Occipital lobe (tissue), 2 donors: ENCODE results near the gene TMEM170B. TPM values are rescaled to one million over a fixed set of nuclear protein-coding genes. Genes with fewer than 3 reads are reported as not detected.

Experiments used
- DNase-seq: peaks from one replicate; lab custom pipeline; 2025; lab: John Stamatoyannopoulos, UW
- total RNA-seq: library from RNA; depleted of rRNA; stranded (reverse); fragments of >200 nt; gene quantifications from one replicate; pipeline ENCODE4 v1.2.3, GENCODE V29; 2014

Gene TMEM170B
- total RNA-seq, result 59.0 TPM

DNA sequence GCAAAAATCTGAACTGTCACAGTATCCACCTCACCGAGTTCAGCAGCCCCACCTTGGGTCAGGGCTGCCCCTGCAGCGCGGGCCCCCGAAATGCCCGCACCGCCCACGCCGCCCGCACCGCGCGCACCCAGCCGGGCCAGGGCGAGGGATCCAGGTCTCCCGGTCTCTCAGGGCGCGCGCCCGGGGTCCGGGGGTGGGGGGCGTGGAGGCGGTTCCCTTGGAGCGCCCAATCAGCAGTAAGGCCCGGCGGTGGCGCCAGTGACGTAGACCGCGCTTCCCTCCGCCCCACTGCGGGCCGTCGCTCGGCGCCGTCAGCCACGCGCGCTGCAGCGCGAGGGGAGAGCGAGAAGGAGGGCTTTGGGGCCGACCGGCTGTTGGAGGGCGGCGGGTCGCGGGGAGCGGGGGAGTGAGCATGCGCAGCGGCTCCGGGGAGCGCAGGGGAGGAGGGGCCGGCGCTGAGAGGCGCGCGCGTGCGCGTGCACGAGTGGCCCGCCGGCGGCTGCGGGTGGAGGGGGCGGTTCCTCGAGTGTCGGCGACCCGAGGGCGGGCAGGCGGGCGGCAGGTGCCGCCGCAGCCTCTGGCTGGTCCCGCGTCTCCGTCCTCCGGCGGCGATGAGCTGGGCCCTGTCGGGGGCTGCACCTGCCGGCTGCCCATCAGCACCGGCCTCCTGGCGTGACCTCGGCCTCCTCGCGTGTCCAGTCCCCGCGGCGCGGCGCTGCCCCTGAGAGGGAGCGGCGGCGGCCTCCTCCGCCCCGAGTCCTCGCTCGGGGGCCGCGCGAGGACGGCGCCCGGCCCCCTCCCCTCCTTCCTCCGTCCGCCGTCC, at the start of gene TMEM170B:
TSS of gene TMEM170B (plus strand) at position 521 of the 823 bp plus-strand sequence. CDS start 529 bp downstream, outside the sequence.
- DNase-seq, result peak; percentile 95

DNA sequence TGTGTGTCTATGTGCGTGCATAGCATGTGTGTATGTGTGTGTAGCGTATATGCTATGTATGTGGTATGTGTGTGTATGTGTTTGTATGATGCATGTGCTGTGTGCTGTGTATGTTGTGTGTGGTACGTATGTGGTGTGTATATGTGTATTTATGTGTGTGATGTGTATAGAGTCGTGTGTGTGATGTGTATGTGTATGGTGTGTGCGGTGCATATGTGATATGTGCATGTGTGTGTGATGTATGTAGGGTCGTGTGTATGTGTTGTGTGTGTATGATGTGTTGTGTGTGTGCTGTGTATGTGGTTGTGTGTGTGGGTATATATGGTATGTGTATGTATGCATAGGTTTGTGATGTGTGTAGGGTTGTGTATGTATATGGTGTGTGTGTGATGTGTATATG, 46.6 kb upstream of the TMEM170B start:
- no peak for DNase-seq

DNA sequence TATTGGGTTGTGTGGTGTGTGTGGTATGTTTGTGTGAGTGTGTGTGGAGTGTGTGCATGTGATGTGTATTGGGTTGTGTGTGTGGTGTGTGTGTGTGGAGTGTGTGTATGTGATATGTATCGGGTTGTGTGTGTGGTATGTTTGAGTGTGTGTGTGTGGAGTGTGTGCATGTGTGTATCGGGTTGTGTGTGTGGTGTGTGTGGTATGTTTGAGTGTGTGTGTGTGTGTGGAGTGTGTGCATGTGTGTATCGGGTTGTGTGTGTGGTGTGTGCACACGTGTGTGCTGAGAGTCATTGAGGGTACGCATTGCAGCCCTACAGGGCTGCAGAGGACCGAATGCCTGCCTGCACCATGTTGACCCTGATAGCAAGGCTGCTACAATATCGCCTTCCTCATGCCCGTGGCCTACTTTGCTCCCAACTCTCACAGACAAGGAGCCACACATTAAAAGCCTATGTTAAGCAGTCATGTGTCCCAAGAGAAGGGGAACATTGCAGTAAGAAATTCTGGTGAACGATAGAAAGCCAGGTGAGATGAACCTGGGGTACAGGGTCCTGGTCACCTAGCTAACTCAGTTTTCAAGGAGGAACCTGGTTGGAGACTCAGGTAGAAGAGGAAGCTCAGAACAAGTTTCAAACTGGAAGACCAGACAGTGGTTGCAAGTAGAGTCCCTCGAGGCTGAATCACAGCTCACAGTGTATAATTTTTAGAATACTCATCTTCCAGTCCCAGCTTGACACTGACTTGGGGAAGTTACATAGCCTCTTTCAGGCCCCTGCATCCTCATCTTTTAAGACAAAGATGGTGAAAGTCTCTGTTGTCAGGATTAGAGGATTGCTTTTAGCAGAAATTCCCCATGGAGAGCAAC, 45.7 kb upstream of the TMEM170B start:
- DNase-seq, result no peak

DNA sequence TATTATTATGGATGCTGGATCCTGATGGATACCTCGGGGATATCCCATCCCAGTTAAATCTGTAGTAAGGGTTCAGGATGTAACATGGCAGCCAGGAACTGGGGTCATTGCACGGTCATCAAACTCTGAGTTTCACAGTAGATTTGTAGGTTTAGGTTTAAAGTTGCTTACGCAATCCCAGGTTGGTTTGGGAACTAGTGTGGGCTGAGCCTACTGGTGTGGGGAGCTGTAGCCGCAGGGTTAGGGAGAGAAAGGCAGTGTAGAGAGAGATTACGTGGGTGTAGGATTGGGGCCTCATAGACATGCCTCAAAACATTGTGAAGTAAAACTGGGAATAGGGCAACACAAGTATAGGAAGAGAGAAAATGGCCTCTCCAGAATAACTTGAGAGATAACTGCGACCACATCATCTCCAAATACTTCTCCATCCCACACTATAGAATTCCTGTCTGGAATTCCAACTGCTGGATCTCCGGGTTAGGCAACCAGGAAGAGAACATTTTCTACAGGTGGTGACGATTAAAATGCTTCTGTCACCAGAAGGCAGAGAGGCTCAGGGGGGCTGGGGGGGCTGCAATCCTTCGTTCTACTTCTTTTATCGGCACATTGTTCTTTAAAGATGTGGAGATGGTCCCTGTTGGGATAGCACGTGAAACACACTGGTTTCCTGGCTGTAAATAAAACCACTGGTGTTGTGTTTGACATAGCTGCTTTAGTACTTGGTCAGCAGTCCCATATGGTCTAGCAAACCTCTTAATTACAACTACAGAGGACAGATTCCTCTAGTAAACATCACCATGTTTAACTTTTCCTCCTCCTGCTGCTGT, 44.9 kb upstream of the TMEM170B start:
- no peak for DNase-seq

DNA sequence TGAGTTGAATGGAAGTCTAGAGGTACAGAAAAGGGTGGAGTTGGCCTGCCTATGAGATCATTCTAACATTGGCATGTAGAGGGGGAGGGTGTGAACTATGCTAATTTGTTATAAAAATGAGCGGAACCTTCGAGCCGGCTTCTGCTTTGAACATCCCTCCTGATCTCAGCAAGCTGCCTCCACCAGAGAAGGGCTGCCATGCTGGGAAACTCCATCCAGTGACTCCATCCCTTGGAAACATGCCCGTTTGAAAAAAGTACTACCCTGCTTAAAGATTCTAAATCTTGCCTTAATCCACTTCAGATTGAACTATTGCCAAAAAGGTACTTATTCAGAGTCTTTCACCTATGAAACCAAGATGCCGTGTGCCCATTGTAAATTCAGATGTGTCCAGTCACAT, 43.6 kb upstream of the TMEM170B start:
- no peak for DNase-seq

- no peak for DNase-seq
Measured at GRCh38 chr6:11494786-11495564, 42.6 kb upstream of the TMEM170B start.

DNA sequence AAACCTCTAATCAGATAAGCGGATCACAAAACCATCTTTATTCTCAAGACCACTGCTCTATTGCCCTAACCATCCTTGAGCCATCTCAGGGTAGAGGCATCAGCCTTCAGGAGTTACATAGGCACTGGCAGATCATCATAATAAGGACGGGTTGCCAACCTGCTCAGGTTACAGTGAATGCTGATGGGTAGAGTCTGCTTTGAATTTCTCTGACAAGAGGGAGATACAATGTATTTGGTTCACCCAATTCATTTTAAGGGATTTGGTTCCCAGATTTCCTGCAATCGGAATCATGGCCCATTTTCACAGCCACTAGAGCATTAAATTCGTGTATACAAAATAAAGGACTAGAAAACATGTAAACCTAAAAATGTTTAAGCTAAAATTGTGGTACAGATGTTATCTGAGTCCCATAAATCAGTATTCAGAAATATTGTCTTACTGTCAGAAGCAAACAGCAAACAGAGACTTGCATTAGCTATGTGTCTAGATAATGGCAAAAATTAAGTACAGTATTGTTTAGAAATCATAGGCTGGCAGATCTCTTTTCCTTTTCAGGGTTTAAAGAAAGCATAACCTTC, 41.9 kb upstream of the TMEM170B start:
- DNase-seq, result no peak

GRCh38 chr6:11496152-11497060, 41.1 kb upstream of the TMEM170B start:
- DNase-seq, result peak; percentile 51

DNA sequence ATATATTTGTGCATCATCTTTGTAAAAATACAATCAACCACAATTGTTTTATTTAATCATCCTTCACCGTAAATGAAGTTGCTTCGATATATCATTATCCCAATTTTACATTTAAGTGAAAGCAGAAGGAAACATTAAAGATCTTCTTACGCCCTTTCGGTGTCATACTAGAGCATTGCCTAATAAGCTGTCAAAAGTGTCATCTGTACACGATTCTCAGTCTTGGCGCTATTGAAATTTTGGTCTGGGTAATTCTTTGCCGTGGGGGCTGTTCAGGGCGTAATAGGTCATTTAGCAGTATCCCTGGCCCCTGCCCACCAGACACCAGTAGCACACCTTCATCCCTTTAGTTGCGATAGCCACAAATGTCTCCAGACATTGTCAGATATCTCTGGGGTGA, 40.4 kb upstream of the TMEM170B start:
- no peak for DNase-seq

DNA sequence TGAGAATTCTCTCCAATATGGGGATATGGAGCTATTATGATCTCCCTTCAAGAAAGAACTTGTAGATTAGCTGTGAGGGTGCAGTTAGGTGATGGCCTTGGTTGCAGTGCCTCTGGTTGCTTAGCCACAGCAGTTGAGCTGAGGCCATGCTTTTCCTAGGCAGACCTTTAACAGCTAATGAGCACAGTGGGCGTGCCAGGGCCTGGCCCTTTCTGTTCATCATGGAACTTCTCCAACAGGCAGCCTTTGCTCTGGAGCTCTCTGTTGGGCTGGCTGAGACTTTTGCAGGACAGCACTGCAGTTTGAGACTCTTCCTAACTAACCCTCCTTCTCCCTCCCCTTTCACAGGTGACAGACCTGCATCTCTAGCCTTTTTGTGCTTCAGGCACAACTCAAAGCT, 39.7 kb upstream of the TMEM170B start:
- DNase-seq, result no peak

DNA sequence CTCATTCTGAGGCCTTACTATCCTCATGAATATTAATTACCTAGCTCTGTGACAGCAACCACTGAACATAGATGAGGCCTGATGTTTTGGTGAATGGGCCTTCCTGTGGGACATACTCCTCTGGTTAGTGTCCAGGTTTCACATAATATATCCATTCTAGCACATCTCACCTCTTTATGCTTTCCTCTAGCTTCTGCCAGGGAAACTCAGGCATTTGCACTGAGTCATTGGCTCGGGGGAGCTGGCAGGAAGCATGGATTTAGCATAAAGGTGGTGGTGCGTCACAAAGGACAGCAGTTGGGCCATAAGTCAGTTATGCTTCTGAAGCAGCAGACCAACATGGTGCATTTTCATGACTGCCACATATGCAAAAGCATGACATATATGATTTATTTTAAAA, 37.5 kb upstream of the TMEM170B start:
- DNase-seq, result no peak

DNA sequence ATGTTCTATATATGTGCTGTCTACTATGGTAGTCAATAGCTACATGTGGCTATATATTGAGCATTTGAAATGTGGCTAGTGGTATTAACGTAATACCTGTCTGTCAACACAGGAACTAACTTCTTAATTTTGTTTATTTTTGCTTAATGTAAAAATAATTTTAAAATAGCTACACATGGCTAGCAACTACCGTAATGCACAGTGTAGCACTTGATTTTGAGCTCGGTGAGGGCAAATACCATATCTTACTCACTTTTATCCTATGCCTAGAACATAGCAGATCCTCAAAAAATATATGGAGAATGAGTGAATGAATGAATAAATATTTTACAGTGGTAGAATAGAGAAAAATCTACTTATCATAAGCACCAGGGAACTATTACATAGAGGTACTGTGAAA, 28.1 kb upstream of the TMEM170B start:
- DNase-seq, result no peak

GRCh38 chr6:11514672-11515071, 22.9 kb upstream of the TMEM170B start:
- no peak for DNase-seq

DNA sequence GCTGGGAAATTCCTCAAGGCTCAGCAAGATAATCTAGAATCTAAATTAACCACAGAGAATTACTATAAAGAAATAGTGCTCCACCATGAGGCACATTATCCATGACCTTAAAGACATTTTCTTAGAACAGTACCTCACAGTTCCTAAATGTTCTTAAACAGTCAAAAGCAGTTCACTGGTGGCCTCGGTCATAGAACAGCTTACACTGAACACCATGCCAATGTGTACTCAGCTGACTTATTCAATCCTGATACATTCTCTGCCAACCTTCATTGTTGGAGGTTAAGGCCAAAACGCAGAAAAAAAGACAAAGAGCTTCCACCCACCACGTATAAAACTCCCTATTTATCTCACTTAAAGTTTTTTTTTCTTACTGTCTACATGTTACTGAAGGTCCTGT, 21.8 kb upstream of the TMEM170B start:
- no peak for DNase-seq

DNA sequence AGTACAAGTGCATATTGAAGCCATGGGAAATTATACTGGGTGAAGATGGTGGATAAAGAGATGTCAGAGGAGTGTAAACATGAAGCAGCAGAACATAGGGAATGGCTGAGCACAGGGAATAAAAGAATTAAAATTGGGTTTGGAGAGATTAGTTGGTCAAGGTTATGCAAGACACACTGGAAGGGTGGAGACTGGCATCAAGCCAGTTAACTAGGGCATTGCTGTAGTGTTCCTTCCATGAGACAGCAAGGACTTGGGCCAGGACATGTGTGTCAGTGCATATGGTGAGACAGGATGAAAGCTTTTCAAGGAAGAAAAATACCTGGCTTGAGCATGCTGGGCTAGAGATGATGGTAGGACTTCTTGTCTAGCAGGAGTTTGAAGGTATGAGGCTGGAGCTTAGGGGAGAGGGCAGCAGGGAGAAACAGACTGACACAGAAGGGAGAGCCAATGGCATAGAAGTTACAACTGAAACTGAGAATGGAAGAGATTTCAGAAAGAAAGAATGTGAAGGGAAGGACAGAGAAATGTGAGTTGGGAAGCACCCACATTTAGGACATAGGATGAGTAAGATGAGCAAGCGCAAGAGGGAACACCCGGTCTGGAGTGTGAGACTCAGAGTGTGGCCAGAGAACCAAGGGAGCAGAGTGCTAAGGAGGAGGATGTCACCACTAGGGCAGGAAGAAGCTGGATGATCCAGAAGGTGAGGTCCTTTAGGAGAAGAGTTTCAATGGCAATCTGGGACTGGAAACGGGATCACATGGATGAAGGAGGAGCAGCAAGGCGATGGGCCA, 14.5 kb upstream of the TMEM170B start:
- no peak for DNase-seq

DNA sequence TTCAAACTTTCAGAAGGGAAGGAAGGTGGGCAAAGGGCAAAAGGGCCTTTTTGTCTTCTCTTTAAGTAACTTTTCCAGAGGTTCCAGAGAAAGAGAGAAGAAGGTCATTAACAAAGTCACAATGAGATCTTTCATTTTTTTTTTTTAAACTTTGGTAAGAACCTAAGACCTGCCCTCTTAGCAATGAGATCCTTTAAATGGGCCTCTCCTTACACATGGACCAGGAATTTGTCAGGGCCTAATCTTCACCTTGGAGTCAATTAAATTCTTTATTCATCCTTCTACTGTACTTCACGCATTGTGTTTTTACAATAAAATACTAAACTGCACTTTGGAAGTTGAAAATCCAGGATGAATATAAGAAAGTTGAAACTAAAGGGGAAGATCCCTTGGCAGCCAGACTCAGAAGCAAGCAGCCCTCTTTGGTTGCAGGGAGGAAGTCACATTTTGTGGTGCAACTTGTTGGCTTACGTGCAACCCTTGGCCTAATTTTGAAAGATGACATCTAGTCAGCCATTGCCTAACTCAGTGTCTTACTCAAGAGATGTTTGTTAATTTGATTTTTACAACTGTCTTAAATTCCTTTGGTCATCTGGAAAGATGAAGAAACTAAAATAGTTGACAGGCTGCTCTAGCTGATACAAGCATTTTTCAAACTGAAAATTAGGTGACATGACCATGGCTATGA, 11.9 kb upstream of the TMEM170B start:
- DNase-seq, result no peak

DNA sequence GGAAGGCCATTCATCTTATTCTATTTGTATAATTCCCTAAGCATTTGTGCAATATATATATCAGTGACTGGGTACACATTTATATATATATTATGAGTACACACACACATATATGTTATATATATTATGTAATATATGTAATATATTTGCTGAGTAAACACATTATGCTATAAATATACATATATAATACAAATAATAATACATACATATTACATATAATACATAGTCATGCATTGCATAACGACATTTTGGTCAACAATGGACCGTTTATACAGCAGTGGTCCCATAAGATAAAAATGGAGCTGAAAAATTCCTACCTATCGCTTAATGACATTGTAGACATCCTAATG, 11.4 kb upstream of the TMEM170B start:
- DNase-seq, result no peak

DNA sequence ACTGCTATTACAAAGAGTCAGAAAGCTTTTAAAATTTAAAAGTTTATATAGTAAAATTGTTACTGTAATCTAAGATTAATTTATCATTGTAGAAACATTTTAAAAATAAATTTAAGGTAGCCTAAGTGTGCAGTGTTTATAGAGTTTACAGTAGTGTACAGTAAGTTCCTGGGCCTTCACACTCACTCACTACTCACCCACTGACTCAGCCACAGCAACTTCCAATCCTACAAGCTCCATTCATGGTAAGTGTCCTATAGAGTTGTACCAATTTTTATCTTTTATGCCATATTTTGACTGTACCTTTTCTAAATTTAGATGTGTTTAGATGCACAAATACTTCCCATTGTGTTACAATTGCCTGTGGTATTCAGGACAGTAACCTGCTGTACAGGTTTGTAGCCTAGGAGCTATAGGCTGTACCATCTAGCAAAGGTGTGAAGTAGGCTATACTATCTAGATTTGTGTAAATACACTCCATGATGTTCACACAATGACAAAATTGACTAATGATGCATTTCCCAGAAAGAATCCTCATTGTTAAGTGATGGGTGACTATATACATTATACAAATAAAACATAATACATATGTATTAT, 10.2 kb upstream of the TMEM170B start:
- DNase-seq, result no peak
